SK-N-DZ (cell line): Measurements from ENCODE around the gene NUDT15. TPM values are rescaled to one million over a fixed set of nuclear protein-coding genes. Genes with fewer than 3 reads are reported as not detected.
A peak's percentile ranks its signal among the peaks of the same experiment; 100 is the strongest.
"Not testable (repeated sequence)": the region's sequence is repeated elsewhere in the genome, so short reads cannot be mapped to it uniquely, and the experiment has no call there.

ENCODE experiments used
- DNase-seq: peaks from one replicate; pipeline ENCODE4 v3.0.0-alpha.2; 2015; ENCODE audit warnings: low spot score
- polyA plus RNA-seq, 2 experiments: library from polyadenylated mRNA; depleted of rRNA; stranded (reverse); fragments of >200 nt; gene quantifications; 2 replicates each; pipeline ENCODE4 v1.2.3, GENCODE V29; 2014

NUDT15 gene
- polyA plus RNA-seq (2014; cell fraction: cytosol; rRNA removed) = 65.3 and 69.4 TPM in 2 replicates
- polyA plus RNA-seq (2014; cell fraction: nucleus; rRNA removed) = 15.6 and 17.0 TPM in 2 replicates

GRCh38 chr13:48037346-48038173, at the start of gene NUDT15:
Gene NUDT15 (plus strand): TSS chr13:48037726. CDS start chr13:48037747, 21 bp downstream.
- DNase-seq = peak; percentile 97

GRCh38 chr13:47990427-47990826, 47.1 kb upstream of the NUDT15 start:
- DNase-seq = no peak

GRCh38 chr13:47990920-47991466, 46.5 kb upstream of the NUDT15 start:
- no peak for DNase-seq

GRCh38 chr13:47991859-47992258, 45.7 kb upstream of the NUDT15 start:
- no peak for DNase-seq

GRCh38 chr13:47997384-47997783, 40.1 kb upstream of the NUDT15 start:
- DNase-seq = no peak

GRCh38 chr13:47999973-48000372, 37.6 kb upstream of the NUDT15 start:
- no peak for DNase-seq

GRCh38 chr13:48000559-48001113, 36.9 kb upstream of the NUDT15 start:
- DNase-seq = no peak

- peak; percentile 89 for DNase-seq
Measured at GRCh38 chr13:48001114-48001881, 36.2 kb upstream of the NUDT15 start, which contains the start of gene SUCLA2. Gene SUCLA2 (minus strand): TSS chr13:48001273. CDS start chr13:48001269, 4 bp downstream.

- DNase-seq = not testable (repeated sequence)
Measured at GRCh38 chr13:48001999-48002398, 35.5 kb upstream of the NUDT15 start.

- no peak for DNase-seq
Measured at GRCh38 chr13:48004201-48004600, 33.3 kb upstream of the NUDT15 start.

GRCh38 chr13:48006396-48006795, 31.1 kb upstream of the NUDT15 start:
- no peak for DNase-seq

- DNase-seq = no peak
Measured at GRCh38 chr13:48009284-48009683, 28.2 kb upstream of the NUDT15 start.

- DNase-seq = no peak
Measured at GRCh38 chr13:48010698-48011097, 26.8 kb upstream of the NUDT15 start.

- no peak for DNase-seq
Measured at GRCh38 chr13:48012668-48013067, 24.9 kb upstream of the NUDT15 start.

- no peak for DNase-seq
Measured at GRCh38 chr13:48014359-48014758, 23.2 kb upstream of the NUDT15 start.

- DNase-seq = no peak
Measured at GRCh38 chr13:48018637-48019036, 18.9 kb upstream of the NUDT15 start.

- no peak for DNase-seq
Measured at GRCh38 chr13:48019796-48020195, 17.7 kb upstream of the NUDT15 start.

- DNase-seq = no peak
Measured at GRCh38 chr13:48028066-48028465, 9.5 kb upstream of the NUDT15 start.

- no peak for DNase-seq
Measured at GRCh38 chr13:48029859-48030258, 7.7 kb upstream of the NUDT15 start.

GRCh38 chr13:48038761-48039160, 1.2 kb downstream of the NUDT15 start:
- no peak for DNase-seq

GRCh38 chr13:48040049-48040448, 2.5 kb downstream of the NUDT15 start:
- no peak for DNase-seq

GRCh38 chr13:48040896-48041295, 3.4 kb downstream of the NUDT15 start:
- no peak for DNase-seq
